Hepatocyte (in vitro differentiated cells): ENCODE measurements around the gene GPR78.
A peak's percentile ranks its signal among the peaks of the same experiment; 100 is the strongest.

Experiments used
- EZH2 ChIP-seq: fragments of 200-600 bp; sonication (generic); IDR thresholded peaks from 2 replicates; pipeline ENCODE4 v1.6.1; 2016; ENCODE audit warnings: antibody characterized with exemption, mild to moderate bottlenecking, borderline replicate concordance
- EZH2phosphoT487 ChIP-seq: fragments of 200-600 bp; sonication (generic); IDR thresholded peaks from one replicate; pipeline ENCODE4 v1.6.1; 2018; ENCODE audit warnings: antibody characterized with exemption, mild to moderate bottlenecking, low read depth, moderate library complexity; ENCODE audit not compliant: unreplicated experiment, severe bottlenecking
- TF ChIP-seq, protein P1 (sequence below): fragments of 200-600 bp; sonication (generic); IDR thresholded peaks from 2 replicates; pipeline ENCODE4 v1.5.1; 2016; ENCODE audit warnings: antibody characterized with exemption, mild to moderate bottlenecking; ENCODE audit not compliant: poor library complexity

GRCh38 chr4:8594097-8595038, 14.2 kb downstream of the GPR78 start:
- no peak for TF ChIP-seq EZH2
- TF ChIP-seq, protein P1, sequence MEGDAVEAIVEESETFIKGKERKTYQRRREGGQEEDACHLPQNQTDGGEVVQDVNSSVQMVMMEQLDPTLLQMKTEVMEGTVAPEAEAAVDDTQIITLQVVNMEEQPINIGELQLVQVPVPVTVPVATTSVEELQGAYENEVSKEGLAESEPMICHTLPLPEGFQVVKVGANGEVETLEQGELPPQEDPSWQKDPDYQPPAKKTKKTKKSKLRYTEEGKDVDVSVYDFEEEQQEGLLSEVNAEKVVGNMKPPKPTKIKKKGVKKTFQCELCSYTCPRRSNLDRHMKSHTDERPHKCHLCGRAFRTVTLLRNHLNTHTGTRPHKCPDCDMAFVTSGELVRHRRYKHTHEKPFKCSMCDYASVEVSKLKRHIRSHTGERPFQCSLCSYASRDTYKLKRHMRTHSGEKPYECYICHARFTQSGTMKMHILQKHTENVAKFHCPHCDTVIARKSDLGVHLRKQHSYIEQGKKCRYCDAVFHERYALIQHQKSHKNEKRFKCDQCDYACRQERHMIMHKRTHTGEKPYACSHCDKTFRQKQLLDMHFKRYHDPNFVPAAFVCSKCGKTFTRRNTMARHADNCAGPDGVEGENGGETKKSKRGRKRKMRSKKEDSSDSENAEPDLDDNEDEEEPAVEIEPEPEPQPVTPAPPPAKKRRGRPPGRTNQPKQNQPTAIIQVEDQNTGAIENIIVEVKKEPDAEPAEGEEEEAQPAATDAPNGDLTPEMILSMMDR, result peak; percentile 85
- no peak for TF ChIP-seq EZH2phosphoT487
